ENCODE results near the gene NDUFA5. TPM values are rescaled to one million over a fixed set of nuclear protein-coding genes. Genes with fewer than 3 reads are reported as not detected.

Gene NDUFA5
- total RNA-seq, 1 donor from 2014 or later = 42.2 TPM

- H3K27me3 ChIP-seq (ENCODE audit: control insufficient read depth, insufficient read depth, low read length) = no peaks in the 10 kb centered on the region
- TF ChIP-seq CTCF (IDR thresholded peaks at IDR 0.05; ENCODE audit: insufficient read depth, low read length, poor library complexity, severe bottlenecking) = no peak
- peak; percentile 82 for DNase-seq (ENCODE audit: low read depth)
- H3K36me3 ChIP-seq (ENCODE audit: control insufficient read depth, insufficient read depth, low read length) = no peaks in the 10 kb centered on the region
- no peak overlapping the region for H3K4me3 ChIP-seq (ENCODE audit: low read depth, low read length)
Measured at GRCh38 chr7:123522066-123522465, 35.6 kb downstream of the NDUFA5 start.

- TF ChIP-seq CTCF (IDR thresholded peaks at IDR 0.05; ENCODE audit: insufficient read depth, low read length, poor library complexity, severe bottlenecking) = no peak
- Histone ChIP-seq H3K36me3 (ENCODE audit: control insufficient read depth, insufficient read depth, low read length) (no peaks in the 10 kb centered on the region), H3K27me3 (ENCODE audit: control insufficient read depth, insufficient read depth, low read length) (no peaks in the 10 kb centered on the region), H3K4me3 (ENCODE audit: low read depth, low read length) (no peak overlapping the region)
- DNase-seq (ENCODE audit: low read depth) = no peak
Measured at GRCh38 chr7:123505221-123505620, 52.4 kb downstream of the NDUFA5 start.

- no peak for TF ChIP-seq CTCF (IDR thresholded peaks at IDR 0.05; ENCODE audit: insufficient read depth, low read length, poor library complexity, severe bottlenecking)
Measured at GRCh38 chr7:123502201-123502600, 55.4 kb downstream of the NDUFA5 start.

GRCh38 chr7:123500878-123501489, 56.6 kb downstream of the NDUFA5 start:
- DNase-seq (ENCODE audit: low read depth) = no peak
- TF ChIP-seq CTCF (IDR thresholded peaks at IDR 0.05; ENCODE audit: insufficient read depth, low read length, poor library complexity, severe bottlenecking) = no peak
- no peaks in the 10 kb centered on the region for H3K27me3 ChIP-seq (ENCODE audit: control insufficient read depth, insufficient read depth, low read length)
- no peaks in the 10 kb centered on the region for H3K36me3 ChIP-seq (ENCODE audit: control insufficient read depth, insufficient read depth, low read length)
- no peak overlapping the region for H3K4me3 ChIP-seq (ENCODE audit: low read depth, low read length)

More at GRCh38 chr7:123502201-123502600, 55.4 kb downstream of the NDUFA5 start:
- Histone ChIP-seq H3K27me3 (ENCODE audit: control insufficient read depth, insufficient read depth, low read length) (no peaks in the 10 kb centered on the region), H3K36me3 (ENCODE audit: control insufficient read depth, insufficient read depth, low read length) (no peaks in the 10 kb centered on the region), H3K4me3 (ENCODE audit: low read depth, low read length) (no peak overlapping the region)
- DNase-seq (ENCODE audit: low read depth) = no peak

- Histone ChIP-seq H3K27me3 (ENCODE audit: control insufficient read depth, insufficient read depth, low read length) (no peaks in the 10 kb centered on the region), H3K36me3 (ENCODE audit: control insufficient read depth, insufficient read depth, low read length) (no peaks in the 10 kb centered on the region), H3K4me3 (ENCODE audit: low read depth, low read length) (no peak overlapping the region)
- no peak for DNase-seq (ENCODE audit: low read depth)
- no peak for TF ChIP-seq CTCF (IDR thresholded peaks at IDR 0.05; ENCODE audit: insufficient read depth, low read length, poor library complexity, severe bottlenecking)
Measured at GRCh38 chr7:123499211-123499970, 58.2 kb downstream of the NDUFA5 start.

Data from kidney epithelial cell (primary cell).